Kidney epithelial cell (primary cell): Measurements from ENCODE around the gene SYNE4. TPM values are rescaled to one million over a fixed set of nuclear protein-coding genes. Genes with fewer than 3 reads are reported as not detected.

ENCODE experiments used
- DNase-seq: peaks from one replicate; pipeline ENCODE4 v3.0.0-alpha.2; 2010; ENCODE audit warnings: low read depth
- H3K27me3 ChIP-seq: 2 replicates; pipeline ENCODE4 v1.6.0; 2011; ENCODE audit warnings: low read length; ENCODE audit not compliant: control insufficient read depth, insufficient read depth
- H3K36me3 ChIP-seq: 2 replicates; pipeline ENCODE4 v1.5.1; 2011; ENCODE audit warnings: low read length; ENCODE audit not compliant: control insufficient read depth, insufficient read depth
- H3K4me3 ChIP-seq: 2 replicates; pipeline ENCODE4 v1.5.1; 2011; ENCODE audit warnings: low read depth, mild to moderate bottlenecking, control low read depth, low read length
- total RNA-seq: library from RNA; depleted of rRNA; stranded (reverse); fragments of >200 nt; gene quantifications from 2 replicates; pipeline ENCODE4 v1.2.3, GENCODE V29; 2015
- TF ChIP-seq, protein P1 (sequence below): IDR thresholded peaks from 2 replicates; pipeline ENCODE4 v1.5.1; 2011; ENCODE audit warnings: mild to moderate bottlenecking, moderate library complexity, low read length, control low read depth, inconsistent platforms; ENCODE audit not compliant: insufficient read depth, poor library complexity, severe bottlenecking

The SYNE4 gene
- total RNA-seq, 1 donor from 2014 or later, result 11.5 TPM

DNA sequence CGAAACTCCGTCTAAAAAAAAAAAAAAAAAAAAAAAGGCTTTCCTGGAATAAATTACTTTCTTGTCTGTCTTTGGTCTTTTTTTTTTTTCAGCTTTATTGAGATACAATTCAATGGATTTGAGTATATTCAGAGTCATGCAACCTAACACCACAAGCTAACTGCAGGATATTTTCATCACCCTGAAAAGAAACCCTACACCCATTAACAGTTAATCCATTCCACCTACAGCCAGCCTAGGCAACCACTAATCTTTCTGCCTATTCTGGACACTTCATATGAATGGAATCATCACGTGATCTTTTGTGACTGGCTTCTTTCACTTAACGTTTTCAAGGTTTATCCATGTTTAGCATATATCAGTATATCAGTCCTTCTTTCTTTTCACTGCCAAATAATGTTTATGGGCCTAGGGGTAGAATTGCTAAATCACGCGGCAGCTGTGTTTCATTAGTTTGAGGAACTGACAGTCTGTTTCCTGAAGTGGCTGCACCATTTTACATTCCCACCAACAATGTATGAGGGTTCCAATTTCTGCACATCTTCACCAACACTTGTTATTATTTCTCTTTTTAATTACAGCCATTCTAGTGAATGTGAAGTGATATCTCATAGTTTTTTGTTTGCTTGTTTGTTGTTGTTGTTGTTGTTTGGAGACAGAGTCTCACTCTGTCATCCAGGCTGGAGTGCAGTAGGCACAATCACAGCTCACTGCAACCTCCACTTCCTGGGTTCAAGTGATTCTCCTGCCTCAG is 52.6 kb downstream of the SYNE4 start:
- Histone ChIP-seq H3K4me3 (no peak overlapping the region), H3K27me3 (peaks cover 31% of the 10 kb centered on the region), H3K36me3 (no peaks in the 10 kb centered on the region)
- TF ChIP-seq, protein P1, sequence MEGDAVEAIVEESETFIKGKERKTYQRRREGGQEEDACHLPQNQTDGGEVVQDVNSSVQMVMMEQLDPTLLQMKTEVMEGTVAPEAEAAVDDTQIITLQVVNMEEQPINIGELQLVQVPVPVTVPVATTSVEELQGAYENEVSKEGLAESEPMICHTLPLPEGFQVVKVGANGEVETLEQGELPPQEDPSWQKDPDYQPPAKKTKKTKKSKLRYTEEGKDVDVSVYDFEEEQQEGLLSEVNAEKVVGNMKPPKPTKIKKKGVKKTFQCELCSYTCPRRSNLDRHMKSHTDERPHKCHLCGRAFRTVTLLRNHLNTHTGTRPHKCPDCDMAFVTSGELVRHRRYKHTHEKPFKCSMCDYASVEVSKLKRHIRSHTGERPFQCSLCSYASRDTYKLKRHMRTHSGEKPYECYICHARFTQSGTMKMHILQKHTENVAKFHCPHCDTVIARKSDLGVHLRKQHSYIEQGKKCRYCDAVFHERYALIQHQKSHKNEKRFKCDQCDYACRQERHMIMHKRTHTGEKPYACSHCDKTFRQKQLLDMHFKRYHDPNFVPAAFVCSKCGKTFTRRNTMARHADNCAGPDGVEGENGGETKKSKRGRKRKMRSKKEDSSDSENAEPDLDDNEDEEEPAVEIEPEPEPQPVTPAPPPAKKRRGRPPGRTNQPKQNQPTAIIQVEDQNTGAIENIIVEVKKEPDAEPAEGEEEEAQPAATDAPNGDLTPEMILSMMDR, result no peak
- DNase-seq, result no peak

Other genes starting within 250 kb of the SYNE4 start
- 2.8 and 3.5 TPM in 2 replicates for gene ARHGAP33, start 233.2 kb downstream of the SYNE4 start, total RNA-seq
- gene PRODH2, start 196.0 kb downstream of the SYNE4 start, total RNA-seq, result not detected in 2 replicates
- gene NPHS1, start 156.3 kb downstream of the SYNE4 start, total RNA-seq, result 0.68 and 0.92 TPM in 2 replicates
- 0.50 and 1.0 TPM in 2 replicates for gene KIRREL2, start 151.9 kb downstream of the SYNE4 start, total RNA-seq
- gene APLP1, start 140.2 kb downstream of the SYNE4 start, total RNA-seq, result 6.3 and 9.3 TPM in 2 replicates
- 6.1 and 6.2 TPM in 2 replicates for gene NFKBID, start 108.3 kb downstream of the SYNE4 start, total RNA-seq
- gene HCST, start 106.3 kb downstream of the SYNE4 start, total RNA-seq, result not detected in 2 replicates
- 1.1 TPM in 1 of 2 replicates, not detected in the other for gene TYROBP, start 100.5 kb downstream of the SYNE4 start, total RNA-seq
- gene LRFN3, start 72.4 kb downstream of the SYNE4 start, total RNA-seq, result 14.4 and 24.8 TPM in 2 replicates
- 47.4 and 49.5 TPM in 2 replicates for gene SDHAF1, start 13.6 kb downstream of the SYNE4 start, total RNA-seq
- gene ALKBH6, start 5.4 kb upstream of the SYNE4 start, total RNA-seq, result 17.5 and 22.4 TPM in 2 replicates
- 4.6 and 4.7 TPM in 2 replicates for gene CLIP3, start 24.1 kb upstream of the SYNE4 start, total RNA-seq
- 12.0 and 16.3 TPM in 2 replicates for gene THAP8, start 45.5 kb upstream of the SYNE4 start, total RNA-seq
- gene WDR62, start 46.1 kb upstream of the SYNE4 start, total RNA-seq, result 1.8 and 2.8 TPM in 2 replicates
- not detected in 2 replicates for gene OVOL3, start 102.3 kb upstream of the SYNE4 start, total RNA-seq
- gene POLR2I, start 106.1 kb upstream of the SYNE4 start, total RNA-seq, result 58.5 and 82.6 TPM in 2 replicates
- 337 and 371 TPM in 2 replicates for gene TBCB, start 106.7 kb upstream of the SYNE4 start, total RNA-seq
- gene CAPNS1, start 131.3 kb upstream of the SYNE4 start, total RNA-seq, result 262 and 352 TPM in 2 replicates
- gene COX7A1, start 143.6 kb upstream of the SYNE4 start, total RNA-seq, result 1.0 and 1.4 TPM in 2 replicates
- 1.5 and 2.2 TPM in 2 replicates for gene ZNF565, start 205.9 kb upstream of the SYNE4 start, total RNA-seq
- 123 and 155 TPM in 2 replicates for gene ZNF146, start 206.3 kb upstream of the SYNE4 start, total RNA-seq